Gastroesophageal sphincter (tissue), 3 donors: ENCODE data around the gene GNG4.

Experiments used
- EP300 ChIP-seq: sonication (generic); formaldehyde crosslinking; IDR thresholded peaks from one replicate; pipeline ENCODE4 v1.6.1; 2017; ENCODE audit warnings: antibody characterized with exemption, mild to moderate bottlenecking
- POLR2A ChIP-seq, 2 donors: fragments of 450-650 bp; IDR thresholded peaks; one replicate each; pipeline ENCODE4 v1.6.1; 2017; ENCODE audit warnings: antibody characterized with exemption in 2 of 2, mild to moderate bottlenecking in 2 of 2, moderate library complexity in 1 of 2
- TF ChIP-seq, protein P1 (sequence below), 4 experiments: fragments of 200-600 bp in 2 of 4; fragments of 450-650 bp in 2 of 4; sonication (generic) in 1 of 4; IDR thresholded peaks; one replicate each; pipeline ENCODE4 v1.5.1; 2017 to 2019; ENCODE audit warnings: antibody characterized with exemption in 4 of 4, mild to moderate bottlenecking in 2 of 4, moderate library complexity in 2 of 4

DNA sequence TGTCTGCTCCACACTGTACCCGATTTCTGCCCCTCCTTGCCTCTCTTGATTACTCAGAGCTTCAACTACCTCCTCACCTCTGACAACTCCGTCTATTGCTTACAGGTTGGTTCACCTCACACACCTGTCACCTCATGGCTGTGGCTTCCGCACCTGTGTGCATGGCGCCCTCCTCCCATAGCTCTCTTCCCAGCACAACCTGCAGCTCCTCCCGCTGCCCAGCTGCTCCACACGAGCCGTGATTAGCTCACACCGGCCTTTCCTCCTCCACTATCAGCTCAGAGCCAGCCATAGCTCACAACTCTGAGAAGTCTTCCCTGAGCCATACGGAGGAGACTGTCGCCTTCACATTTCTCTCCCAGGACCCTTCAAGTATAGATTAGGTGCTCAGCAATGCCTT is 67.5 kb downstream of the GNG4 start:
- TF ChIP-seq, protein P1, sequence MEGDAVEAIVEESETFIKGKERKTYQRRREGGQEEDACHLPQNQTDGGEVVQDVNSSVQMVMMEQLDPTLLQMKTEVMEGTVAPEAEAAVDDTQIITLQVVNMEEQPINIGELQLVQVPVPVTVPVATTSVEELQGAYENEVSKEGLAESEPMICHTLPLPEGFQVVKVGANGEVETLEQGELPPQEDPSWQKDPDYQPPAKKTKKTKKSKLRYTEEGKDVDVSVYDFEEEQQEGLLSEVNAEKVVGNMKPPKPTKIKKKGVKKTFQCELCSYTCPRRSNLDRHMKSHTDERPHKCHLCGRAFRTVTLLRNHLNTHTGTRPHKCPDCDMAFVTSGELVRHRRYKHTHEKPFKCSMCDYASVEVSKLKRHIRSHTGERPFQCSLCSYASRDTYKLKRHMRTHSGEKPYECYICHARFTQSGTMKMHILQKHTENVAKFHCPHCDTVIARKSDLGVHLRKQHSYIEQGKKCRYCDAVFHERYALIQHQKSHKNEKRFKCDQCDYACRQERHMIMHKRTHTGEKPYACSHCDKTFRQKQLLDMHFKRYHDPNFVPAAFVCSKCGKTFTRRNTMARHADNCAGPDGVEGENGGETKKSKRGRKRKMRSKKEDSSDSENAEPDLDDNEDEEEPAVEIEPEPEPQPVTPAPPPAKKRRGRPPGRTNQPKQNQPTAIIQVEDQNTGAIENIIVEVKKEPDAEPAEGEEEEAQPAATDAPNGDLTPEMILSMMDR (IDR thresholded peaks at IDR 0.05) = no peak
- TF ChIP-seq POLR2A (IDR thresholded peaks at IDR 0.05) (no peak), EP300 (no peak)
